Natural killer cell (primary cell): ENCODE results near the gene KHNYN. TPM values are rescaled to one million over a fixed set of nuclear protein-coding genes. Genes with fewer than 3 reads are reported as not detected.

Source experiments
- ATAC-seq, 3 donors: fragments of 150-1000 bp in 2 of 3; fragments of 200-7000 bp in 1 of 3; cut with Tn5 transposase; 1 replicate in 1 of 3; 2 replicates in 2 of 3; pipeline ENCODE4 v1.10.0; 2021; ENCODE audit warnings: mild to moderate bottlenecking in 2 of 3, moderate library complexity in 2 of 3
- DNase-seq, 2 donors: peaks; one replicate each; pipeline versions ENCODE4 v3.0.0 to v3.0.0-alpha.2; 2013 to 2021; ENCODE audit warnings: mixed read lengths in 1 of 2
- H3K27ac ChIP-seq: one replicate; pipeline ENCODE4 v1.5.1; 2013; ENCODE audit warnings: mild to moderate bottlenecking, low read length
- H3K27me3 ChIP-seq: one replicate; pipeline ENCODE4 v1.6.1; 2013; ENCODE audit warnings: low read length; ENCODE audit not compliant: control insufficient read depth, insufficient read depth
- H3K36me3 ChIP-seq: one replicate; pipeline ENCODE4 v1.6.1; 2013; ENCODE audit warnings: low read length; ENCODE audit not compliant: control insufficient read depth, insufficient read depth
- H3K4me1 ChIP-seq: one replicate; pipeline ENCODE4 v1.6.1; 2013; ENCODE audit warnings: low read length; ENCODE audit not compliant: control insufficient read depth, insufficient read depth
- H3K4me3 ChIP-seq: one replicate; pipeline ENCODE4 v1.5.1; 2013; ENCODE audit warnings: low read length
- H3K9me3 ChIP-seq: one replicate; pipeline ENCODE4 v1.6.1; 2013; ENCODE audit warnings: low read length; ENCODE audit not compliant: control insufficient read depth, insufficient read depth
- H3K27ac Mint-ChIP-seq, 2 donors: one replicate each; pipeline ENCODE4 v1.8.0; 2022; ENCODE audit warnings: mild to moderate bottlenecking in 2 of 2, mixed read lengths in 2 of 2, moderate library complexity in 1 of 2
- H3K27me3 Mint-ChIP-seq, 2 donors: one replicate each; pipeline ENCODE4 v1.8.0; 2022; ENCODE audit warnings: low read depth in 2 of 2, mixed read lengths in 2 of 2
- H3K36me3 Mint-ChIP-seq: one replicate; pipeline ENCODE4 v1.8.0; 2022; ENCODE audit warnings: mixed read lengths
- H3K4me1 Mint-ChIP-seq, 2 donors: one replicate each; pipeline ENCODE4 v1.8.0; 2022; ENCODE audit warnings: mixed read lengths in 2 of 2
- H3K4me3 Mint-ChIP-seq: one replicate; pipeline ENCODE4 v1.8.0; 2022; ENCODE audit warnings: mild to moderate bottlenecking, moderate library complexity, mixed read lengths
- H3K9me3 Mint-ChIP-seq, 2 donors: one replicate each; pipeline ENCODE4 v1.8.0; 2022; ENCODE audit warnings: mixed read lengths in 2 of 2
- WGBS: methylation state at CpG from one replicate; pipeline ENCODE4 v1.1.7; 2013; ENCODE audit warnings: missing lambda C conversion rate; ENCODE audit not compliant: insufficient coverage; 5-methylcytosine and 5-hydroxymethylcytosine counted together
- intact Hi-C: fragments of 100-400 bp; cut with micrococcal nuclease; formaldehyde crosslinking; loops from one replicate; pipeline ENCODE4 v1.14.2; 2022
- total RNA-seq, 4 donors: library from RNA; stranded (reverse); fragments of 120-200 nt in 1 of 4; gene quantifications; one replicate each; pipeline versions ENCODE4 v1.2.3 to v1.2.4, GENCODE V29; 2013 to 2022
- TF ChIP-seq, protein P1 (sequence below): fragments of 200-600 bp; IDR thresholded peaks from one replicate; pipeline ENCODE4 v1.8.0; 2022; ENCODE audit warnings: antibody characterized with exemption

KHNYN gene
- total RNA-seq, 3 donors from 2014 or later (not counting 1 experiment from before 2014, with no cell fraction given) = 106 to 141 (median 116) TPM

GRCh38 chr14:24397639-24398292, 32.0 kb upstream of the KHNYN start:
- H3K4me3 Mint-ChIP-seq = peak overlapping the region; percentile 55
- H3K9me3 Mint-ChIP-seq = no peaks in the 10 kb centered on the region
- H3K27me3 Mint-ChIP-seq = peaks cover 9 to 18% of the 10 kb centered on the region in 2 donors
- H3K27me3 ChIP-seq = peaks cover 9% of the 10 kb centered on the region
- H3K4me1 ChIP-seq = peaks cover 9% of the 10 kb centered on the region
- TF ChIP-seq, protein P1, sequence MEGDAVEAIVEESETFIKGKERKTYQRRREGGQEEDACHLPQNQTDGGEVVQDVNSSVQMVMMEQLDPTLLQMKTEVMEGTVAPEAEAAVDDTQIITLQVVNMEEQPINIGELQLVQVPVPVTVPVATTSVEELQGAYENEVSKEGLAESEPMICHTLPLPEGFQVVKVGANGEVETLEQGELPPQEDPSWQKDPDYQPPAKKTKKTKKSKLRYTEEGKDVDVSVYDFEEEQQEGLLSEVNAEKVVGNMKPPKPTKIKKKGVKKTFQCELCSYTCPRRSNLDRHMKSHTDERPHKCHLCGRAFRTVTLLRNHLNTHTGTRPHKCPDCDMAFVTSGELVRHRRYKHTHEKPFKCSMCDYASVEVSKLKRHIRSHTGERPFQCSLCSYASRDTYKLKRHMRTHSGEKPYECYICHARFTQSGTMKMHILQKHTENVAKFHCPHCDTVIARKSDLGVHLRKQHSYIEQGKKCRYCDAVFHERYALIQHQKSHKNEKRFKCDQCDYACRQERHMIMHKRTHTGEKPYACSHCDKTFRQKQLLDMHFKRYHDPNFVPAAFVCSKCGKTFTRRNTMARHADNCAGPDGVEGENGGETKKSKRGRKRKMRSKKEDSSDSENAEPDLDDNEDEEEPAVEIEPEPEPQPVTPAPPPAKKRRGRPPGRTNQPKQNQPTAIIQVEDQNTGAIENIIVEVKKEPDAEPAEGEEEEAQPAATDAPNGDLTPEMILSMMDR = no peak
- no peaks in the 10 kb centered on the region for H3K36me3 ChIP-seq
- DNase-seq (no peak), ATAC-seq (no peak)
- no peaks in the 10 kb centered on the region for H3K9me3 ChIP-seq
- intact Hi-C loops = no loop called here
- H3K27ac Mint-ChIP-seq = no peak overlapping the region
- no peaks in the 10 kb centered on the region for H3K36me3 Mint-ChIP-seq
- no peak overlapping the region for H3K27ac ChIP-seq
- peaks cover 6 to 15% of the 10 kb centered on the region in 2 donors for H3K4me1 Mint-ChIP-seq
- WGBS = 85% methylated on average over 6 of the region's 6 CpGs
- H3K4me3 ChIP-seq = no peak overlapping the region

GRCh38 chr14:24398293-24398652, 31.5 kb upstream of the KHNYN start:
- H3K4me3 ChIP-seq = no peak overlapping the region
- 73% methylated on average over 3 of the region's 7 CpGs for WGBS
- DNase-seq (no peak), ATAC-seq (no peak)
- Mint-ChIP-seq H3K4me1 (peaks cover 6 to 15% of the 10 kb centered on the region in 2 donors), H3K36me3 (no peaks in the 10 kb centered on the region), H3K27me3 (peaks cover 12 to 21% of the 10 kb centered on the region in 2 donors), H3K4me3 (no peak overlapping the region), H3K27ac (no peak overlapping the region), H3K9me3 (no peaks in the 10 kb centered on the region)
- peaks cover 9% of the 10 kb centered on the region for H3K27me3 ChIP-seq
- H3K9me3 ChIP-seq = no peaks in the 10 kb centered on the region
- TF ChIP-seq, protein P1 = no peak
- intact Hi-C loops = no loop called here
- no peak overlapping the region for H3K27ac ChIP-seq
- H3K36me3 ChIP-seq = no peaks in the 10 kb centered on the region
- H3K4me1 ChIP-seq = peaks cover 9% of the 10 kb centered on the region

GRCh38 chr14:24398653-24399446, 30.9 kb upstream of the KHNYN start, which contains the start of gene NYNRIN:
NYNRIN (plus strand) TSS chr14:24399003; CDS start chr14:24399247, 244 bp downstream.
- WGBS = 5% methylated on average over 50 of the region's 57 CpGs
- Mint-ChIP-seq H3K4me1 (peaks cover 6 to 15% of the 10 kb centered on the region in 2 donors), H3K4me3 (peak within 1 kb of the TSS; percentile 75), H3K27me3 (peaks cover 18 to 24% of the 10 kb centered on the region in 2 donors), H3K27ac (peak within 1 kb of the TSS in 1 of 2 donors; percentile 51), H3K9me3 (no peaks in the 10 kb centered on the region), H3K36me3 (no peaks in the 10 kb centered on the region)
- ATAC-seq = peak; percentile 61 to 92 (median 88)
- TF ChIP-seq, protein P1 = no peak
- H3K36me3 ChIP-seq = no peaks in the 10 kb centered on the region
- intact Hi-C loops = no loop called here
- H3K27ac ChIP-seq = no peak within 1 kb of the TSS
- peaks cover 9% of the 10 kb centered on the region for H3K27me3 ChIP-seq
- peak within 1 kb of the TSS; percentile 26 for H3K4me3 ChIP-seq
- no peaks in the 10 kb centered on the region for H3K9me3 ChIP-seq
- peaks cover 9% of the 10 kb centered on the region for H3K4me1 ChIP-seq
- DNase-seq = peak in 1 of 2 donors; percentile 53
